HepG2 (cell line): ENCODE measurements around the gene CST4. TPM values are rescaled to one million over a fixed set of nuclear protein-coding genes. Genes with fewer than 3 reads are reported as not detected.

ENCODE experiments used
- ADNP ChIP-seq: sonication (generic); formaldehyde crosslinking; IDR thresholded peaks from 2 replicates; pipeline ENCODE4 v1.4.0; 2020; ENCODE audit warnings: missing genetic modification reagents
- ARNT2 ChIP-seq: sonication (generic); formaldehyde crosslinking; IDR thresholded peaks from 2 replicates; pipeline ENCODE4 v1.8.0; 2022; ENCODE audit warnings: mild to moderate bottlenecking, low read depth, missing genetic modification reagents, moderate library complexity
- ELF3 ChIP-seq: IDR thresholded peaks from 2 replicates; pipeline ENCODE4 v1.6.1; 2016; ENCODE audit warnings: missing genetic modification reagents, missing compliant biosample characterization
- MEF2D ChIP-seq: sonication (generic); formaldehyde crosslinking; IDR thresholded peaks from 2 replicates; pipeline ENCODE4 v1.5.1; 2020; ENCODE audit warnings: mild to moderate bottlenecking, missing genetic modification reagents
- PITX1 ChIP-seq: sonication (generic); formaldehyde crosslinking; IDR thresholded peaks from 2 replicates; pipeline ENCODE4 v1.5.1; 2020; ENCODE audit warnings: mild to moderate bottlenecking, missing genetic modification reagents
- SNAPC2 ChIP-seq: sonication (generic); formaldehyde crosslinking; IDR thresholded peaks from 2 replicates; pipeline ENCODE4 v1.8.1; 2022; ENCODE audit warnings: mild to moderate bottlenecking, missing genetic modification reagents
- ZKSCAN1 ChIP-seq: fragments of 150-350 bp; IDR thresholded peaks from 2 replicates; pipeline ENCODE4 v1.6.1; 2014; ENCODE audit warnings: low read length
- ZNF10 ChIP-seq: sonication (generic); formaldehyde crosslinking; IDR thresholded peaks from 2 replicates; pipeline ENCODE4 v1.4.0; 2020; ENCODE audit warnings: mild to moderate bottlenecking, low read depth, missing genetic modification reagents, borderline replicate concordance
- ZNF33B ChIP-seq: sonication (generic); formaldehyde crosslinking; IDR thresholded peaks from 2 replicates; pipeline ENCODE4 v1.5.1; 2020; ENCODE audit warnings: mild to moderate bottlenecking, missing genetic modification reagents
- ZNF614 ChIP-seq: IDR thresholded peaks from 2 replicates; pipeline ENCODE4 v1.6.1; 2018; ENCODE audit warnings: missing biosample characterization, missing genetic modification reagents, inconsistent platforms, borderline replicate concordance
- polyA plus RNA-seq, 8 experiments: library from polyadenylated mRNA; depleted of rRNA in 3 of 8; stranded (reverse) in 7 of 8; unstranded in 1 of 8; fragments of >200 nt; fragmentation: Illumina TruSeq in 4 of 8; extraction: Trizol in 4 of 8; gene quantifications; 2 replicates each; pipeline versions ENCODE4 v1.2.1 to v1.2.3, GENCODE V29; 2011 to 2016; ENCODE audit warnings: low read depth in 4 of 8, missing spikeins in 1 of 8, mixed read lengths in 1 of 8; ENCODE audit not compliant: insufficient read depth in 1 of 8
- total RNA-seq, 5 experiments: library from RNA; depleted of rRNA; stranded (reverse); fragments of >200 nt; fragmentation: Illumina TruSeq; extraction: Trizol; gene quantifications; 2 replicates each; pipeline ENCODE4 v1.2.3, GENCODE V29; 2016; ENCODE audit warnings: low read depth in 1 of 5
- TF ChIP-seq, protein P1 (sequence below): sonication (generic); formaldehyde crosslinking; IDR thresholded peaks from 2 replicates; pipeline ENCODE4 v1.9.0; 2022; ENCODE audit warnings: low read depth, missing genetic modification reagents
- TF ChIP-seq, protein P2 (sequence below): sonication (generic); formaldehyde crosslinking; IDR thresholded peaks from 2 replicates; pipeline ENCODE4 v1.5.1; 2020; ENCODE audit warnings: mild to moderate bottlenecking, missing genetic modification reagents, moderate library complexity
- TF ChIP-seq, protein P3 (sequence below): sonication (generic); formaldehyde crosslinking; IDR thresholded peaks from 2 replicates; pipeline ENCODE4 v1.4.0; 2020; ENCODE audit warnings: missing genetic modification reagents
- TF ChIP-seq, protein P4 (sequence below): sonication (generic); formaldehyde crosslinking; IDR thresholded peaks from 2 replicates; pipeline ENCODE4 v1.5.1; 2020; ENCODE audit warnings: mild to moderate bottlenecking, missing genetic modification reagents, borderline replicate concordance
- TF ChIP-seq, protein P5 (sequence below), 2 experiments: sonication (generic) in 1 of 2; formaldehyde crosslinking in 1 of 2; IDR thresholded peaks; 2 replicates each; pipeline versions ENCODE4 v1.4.0 to v1.6.1; 2016 to 2020; ENCODE audit warnings: borderline replicate concordance in 1 of 2, low read depth in 1 of 2, mild to moderate bottlenecking in 1 of 2, missing genetic modification reagents in 1 of 2

The CST4 gene
- total and polyA plus RNA-seq, 2 of the 13 experiments (the other 11 are each of a cell fraction or from before 2014, with no cell fraction given) = not detected

DNA sequence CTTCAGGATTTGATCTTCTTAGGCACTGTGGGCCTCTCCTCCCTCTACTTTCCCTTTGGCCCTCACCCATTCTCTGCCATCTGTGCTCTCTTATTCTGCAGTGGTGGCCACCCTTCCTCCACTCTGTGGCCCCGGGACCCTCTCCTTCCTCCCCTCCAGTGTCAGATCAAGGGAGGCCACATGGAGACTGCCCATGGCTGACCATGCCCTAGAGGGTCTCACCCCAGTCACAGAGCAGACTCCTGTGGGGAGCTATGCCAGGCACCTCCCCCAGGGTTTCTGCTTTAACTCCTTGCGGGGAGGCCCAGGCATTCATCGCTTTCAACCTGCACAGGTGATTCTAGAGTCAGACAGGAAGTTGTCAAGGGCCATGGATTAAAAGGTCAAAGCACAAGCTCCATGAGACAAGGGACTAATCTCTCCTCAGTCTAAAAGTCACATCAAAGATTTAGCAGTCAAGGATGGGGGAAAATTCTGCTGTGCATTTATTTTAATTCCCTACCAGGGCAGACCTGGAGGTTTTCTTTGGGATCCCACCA is 35.4 kb downstream of the CST4 start (continued):
- TF ChIP-seq, protein P1, sequence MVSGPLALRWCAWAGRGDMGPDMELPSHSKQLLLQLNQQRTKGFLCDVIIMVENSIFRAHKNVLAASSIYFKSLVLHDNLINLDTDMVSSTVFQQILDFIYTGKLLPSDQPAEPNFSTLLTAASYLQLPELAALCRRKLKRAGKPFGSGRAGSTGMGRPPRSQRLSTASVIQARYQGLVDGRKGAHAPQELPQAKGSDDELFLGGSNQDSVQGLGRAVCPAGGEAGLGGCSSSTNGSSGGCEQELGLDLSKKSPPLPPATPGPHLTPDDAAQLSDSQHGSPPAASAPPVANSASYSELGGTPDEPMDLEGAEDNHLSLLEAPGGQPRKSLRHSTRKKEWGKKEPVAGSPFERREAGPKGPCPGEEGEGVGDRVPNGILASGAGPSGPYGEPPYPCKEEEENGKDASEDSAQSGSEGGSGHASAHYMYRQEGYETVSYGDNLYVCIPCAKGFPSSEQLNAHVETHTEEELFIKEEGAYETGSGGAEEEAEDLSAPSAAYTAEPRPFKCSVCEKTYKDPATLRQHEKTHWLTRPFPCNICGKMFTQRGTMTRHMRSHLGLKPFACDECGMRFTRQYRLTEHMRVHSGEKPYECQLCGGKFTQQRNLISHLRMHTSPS (CRISPR knock-in tag) = no peak
- TF ChIP-seq ZNF614 (CRISPR knock-in tag) (no peak), PITX1 (CRISPR knock-in tag) (0 out of 2 replicates have a peak, but pooled peaks have one; percentile 24), ZNF33B (peak; percentile 24; the same call in 1 of the 2 replicates), ZKSCAN1 (no peak), ZNF10 (CRISPR knock-in tag) (0 out of 2 replicates have a peak, but pooled peaks have one; percentile 44), ADNP (no peak), ELF3 (CRISPR knock-in tag) (no peak), MEF2D (CRISPR knock-in tag) (no peak), SNAPC2 (no peak), ARNT2 (CRISPR knock-in tag) (no peak)
- TF ChIP-seq, protein P2, sequence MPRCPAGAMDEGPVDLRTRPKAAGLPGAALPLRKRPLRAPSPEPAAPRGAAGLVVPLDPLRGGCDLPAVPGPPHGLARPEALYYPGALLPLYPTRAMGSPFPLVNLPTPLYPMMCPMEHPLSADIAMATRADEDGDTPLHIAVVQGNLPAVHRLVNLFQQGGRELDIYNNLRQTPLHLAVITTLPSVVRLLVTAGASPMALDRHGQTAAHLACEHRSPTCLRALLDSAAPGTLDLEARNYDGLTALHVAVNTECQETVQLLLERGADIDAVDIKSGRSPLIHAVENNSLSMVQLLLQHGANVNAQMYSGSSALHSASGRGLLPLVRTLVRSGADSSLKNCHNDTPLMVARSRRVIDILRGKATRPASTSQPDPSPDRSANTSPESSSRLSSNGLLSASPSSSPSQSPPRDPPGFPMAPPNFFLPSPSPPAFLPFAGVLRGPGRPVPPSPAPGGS (CRISPR knock-in tag) = no peak
- TF ChIP-seq, protein P3, sequence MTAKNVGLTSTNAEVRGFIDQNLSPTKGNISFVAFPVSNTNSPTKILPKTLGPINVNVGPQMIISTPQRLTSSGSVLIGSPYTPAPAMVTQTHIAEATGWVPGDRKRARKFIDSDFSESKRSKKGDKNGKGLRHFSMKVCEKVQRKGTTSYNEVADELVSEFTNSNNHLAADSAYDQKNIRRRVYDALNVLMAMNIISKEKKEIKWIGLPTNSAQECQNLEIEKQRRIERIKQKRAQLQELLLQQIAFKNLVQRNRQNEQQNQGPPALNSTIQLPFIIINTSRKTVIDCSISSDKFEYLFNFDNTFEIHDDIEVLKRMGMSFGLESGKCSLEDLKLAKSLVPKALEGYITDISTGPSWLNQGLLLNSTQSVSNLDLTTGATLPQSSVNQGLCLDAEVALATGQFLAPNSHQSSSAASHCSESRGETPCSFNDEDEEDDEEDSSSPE (CRISPR knock-in tag) = no peak
- TF ChIP-seq, protein P4, sequence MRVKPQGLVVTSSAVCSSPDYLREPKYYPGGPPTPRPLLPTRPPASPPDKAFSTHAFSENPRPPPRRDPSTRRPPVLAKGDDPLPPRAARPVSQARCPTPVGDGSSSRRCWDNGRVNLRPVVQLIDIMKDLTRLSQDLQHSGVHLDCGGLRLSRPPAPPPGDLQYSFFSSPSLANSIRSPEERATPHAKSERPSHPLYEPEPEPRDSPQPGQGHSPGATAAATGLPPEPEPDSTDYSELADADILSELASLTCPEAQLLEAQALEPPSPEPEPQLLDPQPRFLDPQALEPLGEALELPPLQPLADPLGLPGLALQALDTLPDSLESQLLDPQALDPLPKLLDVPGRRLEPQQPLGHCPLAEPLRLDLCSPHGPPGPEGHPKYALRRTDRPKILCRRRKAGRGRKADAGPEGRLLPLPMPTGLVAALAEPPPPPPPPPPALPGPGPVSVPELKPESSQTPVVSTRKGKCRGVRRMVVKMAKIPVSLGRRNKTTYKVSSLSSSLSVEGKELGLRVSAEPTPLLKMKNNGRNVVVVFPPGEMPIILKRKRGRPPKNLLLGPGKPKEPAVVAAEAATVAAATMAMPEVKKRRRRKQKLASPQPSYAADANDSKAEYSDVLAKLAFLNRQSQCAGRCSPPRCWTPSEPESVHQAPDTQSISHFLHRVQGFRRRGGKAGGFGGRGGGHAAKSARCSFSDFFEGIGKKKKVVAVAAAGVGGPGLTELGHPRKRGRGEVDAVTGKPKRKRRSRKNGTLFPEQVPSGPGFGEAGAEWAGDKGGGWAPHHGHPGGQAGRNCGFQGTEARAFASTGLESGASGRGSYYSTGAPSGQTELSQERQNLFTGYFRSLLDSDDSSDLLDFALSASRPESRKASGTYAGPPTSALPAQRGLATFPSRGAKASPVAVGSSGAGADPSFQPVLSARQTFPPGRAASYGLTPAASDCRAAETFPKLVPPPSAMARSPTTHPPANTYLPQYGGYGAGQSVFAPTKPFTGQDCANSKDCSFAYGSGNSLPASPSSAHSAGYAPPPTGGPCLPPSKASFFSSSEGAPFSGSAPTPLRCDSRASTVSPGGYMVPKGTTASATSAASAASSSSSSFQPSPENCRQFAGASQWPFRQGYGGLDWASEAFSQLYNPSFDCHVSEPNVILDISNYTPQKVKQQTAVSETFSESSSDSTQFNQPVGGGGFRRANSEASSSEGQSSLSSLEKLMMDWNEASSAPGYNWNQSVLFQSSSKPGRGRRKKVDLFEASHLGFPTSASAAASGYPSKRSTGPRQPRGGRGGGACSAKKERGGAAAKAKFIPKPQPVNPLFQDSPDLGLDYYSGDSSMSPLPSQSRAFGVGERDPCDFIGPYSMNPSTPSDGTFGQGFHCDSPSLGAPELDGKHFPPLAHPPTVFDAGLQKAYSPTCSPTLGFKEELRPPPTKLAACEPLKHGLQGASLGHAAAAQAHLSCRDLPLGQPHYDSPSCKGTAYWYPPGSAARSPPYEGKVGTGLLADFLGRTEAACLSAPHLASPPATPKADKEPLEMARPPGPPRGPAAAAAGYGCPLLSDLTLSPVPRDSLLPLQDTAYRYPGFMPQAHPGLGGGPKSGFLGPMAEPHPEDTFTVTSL (CRISPR knock-in tag) = no peak
- TF ChIP-seq, protein P5, sequence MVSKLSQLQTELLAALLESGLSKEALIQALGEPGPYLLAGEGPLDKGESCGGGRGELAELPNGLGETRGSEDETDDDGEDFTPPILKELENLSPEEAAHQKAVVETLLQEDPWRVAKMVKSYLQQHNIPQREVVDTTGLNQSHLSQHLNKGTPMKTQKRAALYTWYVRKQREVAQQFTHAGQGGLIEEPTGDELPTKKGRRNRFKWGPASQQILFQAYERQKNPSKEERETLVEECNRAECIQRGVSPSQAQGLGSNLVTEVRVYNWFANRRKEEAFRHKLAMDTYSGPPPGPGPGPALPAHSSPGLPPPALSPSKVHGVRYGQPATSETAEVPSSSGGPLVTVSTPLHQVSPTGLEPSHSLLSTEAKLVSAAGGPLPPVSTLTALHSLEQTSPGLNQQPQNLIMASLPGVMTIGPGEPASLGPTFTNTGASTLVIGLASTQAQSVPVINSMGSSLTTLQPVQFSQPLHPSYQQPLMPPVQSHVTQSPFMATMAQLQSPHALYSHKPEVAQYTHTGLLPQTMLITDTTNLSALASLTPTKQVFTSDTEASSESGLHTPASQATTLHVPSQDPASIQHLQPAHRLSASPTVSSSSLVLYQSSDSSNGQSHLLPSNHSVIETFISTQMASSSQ (IDR thresholded peaks at IDR 0.05; ENCODE audit: low read depth) = no peak
- TF ChIP-seq, protein P5 (CRISPR knock-in tag; IDR thresholded peaks at IDR 0.05; ENCODE audit: borderline replicate concordance) = no peak
